Measurements from ENCODE around the gene AATF.
A peak's percentile ranks its signal among the peaks of the same experiment; 100 is the strongest.
"Not testable (repeated sequence)": the region's sequence is repeated elsewhere in the genome, so short reads cannot be mapped to it uniquely, and the experiment has no call there.

AATF gene

DNA sequence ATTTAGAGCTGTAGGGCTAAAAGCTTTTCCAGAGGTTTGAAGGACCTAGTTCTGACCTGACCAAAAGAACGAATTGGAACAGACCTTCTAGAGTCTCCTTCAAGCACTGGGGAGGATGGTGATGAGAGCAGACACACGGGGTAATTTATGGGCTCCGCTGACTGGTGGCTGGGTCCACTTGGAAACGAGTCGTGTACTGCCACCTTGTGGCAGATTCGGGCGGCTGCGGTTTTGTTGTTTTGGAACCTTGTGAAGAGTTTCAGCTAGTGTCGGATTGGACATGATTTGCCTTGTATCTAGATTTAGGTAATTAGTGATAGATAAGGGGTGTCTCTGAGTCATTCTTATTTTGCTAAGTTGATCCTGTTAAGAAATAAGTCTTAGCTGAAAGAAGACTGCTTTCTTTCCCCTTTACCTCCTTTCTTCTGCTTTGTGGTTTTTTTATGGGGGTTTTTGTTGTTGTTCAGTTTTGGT, 98.9 kb downstream of the AATF start:
- DNase-seq (ENCODE audit: low read depth) = peak; percentile 63

DNA sequence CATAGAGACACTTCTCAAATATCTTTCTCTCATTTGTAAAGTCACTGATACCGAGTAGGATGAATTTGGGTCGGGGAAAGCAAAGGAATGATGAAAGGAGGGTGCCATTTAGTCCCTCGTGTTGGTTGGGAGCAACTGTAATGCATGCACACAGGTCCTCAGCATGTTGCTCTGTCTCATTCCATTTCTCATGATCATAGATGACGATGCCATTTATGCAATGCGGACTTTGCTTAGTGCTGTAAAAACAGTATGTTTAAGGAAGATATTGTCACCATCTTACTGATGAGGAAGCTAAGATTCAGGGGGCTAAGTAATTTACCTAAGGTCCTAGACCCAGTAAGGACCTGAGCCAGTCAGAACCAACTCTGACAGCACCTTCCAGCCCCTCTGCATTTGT, 100.1 kb downstream of the AATF start:
- DNase-seq (ENCODE audit: low read depth) = no peak

DNA sequence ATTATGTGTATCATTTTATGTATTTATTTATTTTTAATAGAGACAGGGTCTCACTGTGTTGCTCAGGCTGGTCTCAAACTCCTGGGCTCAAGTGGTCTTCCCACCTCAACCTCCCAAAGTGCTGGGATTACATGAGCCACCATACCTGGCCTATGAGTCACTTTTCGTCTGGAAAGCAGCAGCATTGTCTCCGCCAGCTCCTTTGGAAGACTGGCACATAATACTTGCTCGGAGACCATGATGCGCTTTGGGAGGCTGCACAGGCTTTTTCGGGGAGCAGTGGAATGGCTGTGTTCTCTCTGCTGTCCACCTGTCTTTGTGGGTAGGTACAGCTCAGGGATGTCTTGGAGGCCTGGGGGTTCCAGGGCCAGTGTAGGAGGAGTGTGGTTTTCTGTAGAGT, 102.2 kb downstream of the AATF start:
- DNase-seq (ENCODE audit: low read depth) = no peak

DNA sequence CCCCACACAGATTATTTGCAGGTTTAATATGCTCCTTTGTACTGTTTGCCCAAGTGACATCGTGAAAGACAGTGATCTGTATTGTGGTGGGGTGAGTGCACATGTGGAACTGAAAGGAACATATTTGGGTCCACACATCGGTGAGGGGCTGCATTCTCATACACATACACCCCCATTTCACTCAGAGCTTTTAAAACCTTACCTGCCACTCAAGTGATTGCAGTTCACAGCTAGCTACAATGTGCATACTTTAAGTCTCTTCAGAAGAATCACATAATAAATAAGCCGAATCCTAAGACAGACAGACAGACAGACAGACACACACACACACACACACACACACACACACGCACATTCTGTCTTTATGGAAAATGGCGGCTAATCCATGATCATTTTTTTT, 102.6 kb downstream of the AATF start:
- no peak for DNase-seq (ENCODE audit: low read depth)

DNA sequence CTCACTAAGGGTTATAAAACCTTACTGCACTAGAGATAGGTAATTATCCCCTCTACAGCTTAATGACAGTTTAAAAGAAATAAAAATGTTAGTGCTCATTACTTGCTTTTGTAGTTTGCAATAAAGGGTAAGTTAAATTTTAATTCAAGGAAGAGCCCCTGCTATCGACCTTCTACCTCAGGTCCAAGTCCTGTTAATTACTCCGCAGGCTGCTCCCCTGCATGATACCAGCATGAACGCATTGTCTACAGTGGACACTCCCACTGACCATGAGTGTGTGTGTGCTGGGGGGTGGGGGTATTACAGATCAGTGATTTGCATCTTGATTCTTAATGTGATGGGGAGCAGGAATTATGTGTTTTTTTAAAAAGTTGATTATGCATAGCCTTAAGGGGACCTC, 103.1 kb downstream of the AATF start:
- DNase-seq (ENCODE audit: low read depth) = no peak

DNA sequence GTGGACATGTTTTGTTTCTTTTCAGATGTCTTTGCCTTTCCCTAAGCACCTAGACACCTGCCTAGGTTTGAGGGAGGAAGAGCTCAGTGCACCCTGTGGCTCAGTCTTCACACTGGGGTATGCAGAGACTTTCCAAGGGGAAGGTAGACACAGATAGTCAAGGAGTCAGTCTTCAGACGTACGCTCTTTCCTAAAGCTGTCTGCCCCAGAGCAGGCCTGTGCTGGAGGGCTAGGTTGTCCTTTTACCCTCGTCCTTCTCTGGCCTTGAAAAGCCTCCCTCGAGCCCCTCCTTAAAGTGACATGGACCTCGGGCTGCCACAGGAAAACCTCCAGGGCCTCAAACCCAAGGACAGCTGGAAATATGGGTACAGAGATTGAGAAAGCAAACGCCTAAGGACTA, 103.7 kb downstream of the AATF start:
- no peak for DNase-seq (ENCODE audit: low read depth)

DNA sequence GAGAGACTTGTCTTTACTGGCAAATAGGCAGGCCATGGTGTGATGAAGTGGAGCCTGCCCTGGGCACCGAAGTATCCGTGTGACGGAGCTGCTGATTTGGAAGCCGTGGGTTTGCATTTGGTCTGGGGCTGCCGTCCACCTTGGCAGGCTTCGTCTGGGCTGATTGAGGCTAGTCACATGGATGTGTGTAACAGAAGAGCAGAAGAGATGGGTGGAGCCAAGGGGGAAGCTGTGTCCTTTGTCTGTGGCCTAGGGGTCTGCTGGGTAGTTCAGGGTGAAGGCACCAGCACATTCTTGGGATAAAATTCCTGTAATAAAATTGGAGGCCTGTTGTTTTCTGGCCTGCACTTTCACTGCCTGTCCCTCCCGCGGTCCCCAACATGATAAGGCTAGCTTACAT, 106.1 kb downstream of the AATF start:
- no peak for DNase-seq (ENCODE audit: low read depth)

DNA sequence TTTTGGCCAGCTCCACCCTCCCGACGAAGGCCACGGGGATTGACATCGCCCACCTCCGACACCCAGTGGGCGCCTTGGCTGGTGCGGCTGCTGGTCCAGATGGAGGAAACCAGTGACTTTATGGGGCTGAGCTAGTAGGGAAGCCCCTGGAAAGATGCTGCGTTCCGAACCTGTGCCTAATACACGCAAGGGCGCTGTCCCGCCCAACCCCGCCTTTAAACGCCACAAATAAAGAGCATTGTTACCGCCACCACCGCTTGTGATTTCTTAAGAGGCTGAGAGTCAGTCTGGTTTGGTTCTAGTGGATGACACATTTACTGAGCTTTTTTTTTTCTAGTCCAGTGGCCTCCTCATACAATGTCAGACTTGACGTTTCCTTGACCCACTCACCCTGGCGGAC, 107.9 kb downstream of the AATF start:
- DNase-seq (ENCODE audit: low read depth) = no peak

DNA sequence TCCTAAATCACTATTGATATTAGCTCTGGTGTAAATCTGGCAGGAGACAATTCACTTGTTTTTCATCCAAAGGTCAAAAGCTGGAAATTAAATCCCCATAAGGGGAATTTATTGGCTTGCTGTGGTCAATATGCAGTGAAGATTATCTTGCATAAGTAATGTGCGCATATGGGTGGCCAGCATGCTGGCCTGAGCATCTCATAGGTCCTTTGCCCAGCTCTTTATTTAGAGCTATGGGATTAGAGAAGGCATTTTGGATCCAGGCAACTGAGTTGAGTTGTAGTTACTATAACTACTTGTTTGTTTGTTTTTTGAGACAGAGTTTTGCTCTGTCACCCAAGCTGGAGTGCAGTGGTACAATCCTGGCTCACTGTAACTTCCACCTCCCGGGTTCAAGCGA, 110.7 kb downstream of the AATF start:
- no peak for DNase-seq (ENCODE audit: low read depth)

DNA sequence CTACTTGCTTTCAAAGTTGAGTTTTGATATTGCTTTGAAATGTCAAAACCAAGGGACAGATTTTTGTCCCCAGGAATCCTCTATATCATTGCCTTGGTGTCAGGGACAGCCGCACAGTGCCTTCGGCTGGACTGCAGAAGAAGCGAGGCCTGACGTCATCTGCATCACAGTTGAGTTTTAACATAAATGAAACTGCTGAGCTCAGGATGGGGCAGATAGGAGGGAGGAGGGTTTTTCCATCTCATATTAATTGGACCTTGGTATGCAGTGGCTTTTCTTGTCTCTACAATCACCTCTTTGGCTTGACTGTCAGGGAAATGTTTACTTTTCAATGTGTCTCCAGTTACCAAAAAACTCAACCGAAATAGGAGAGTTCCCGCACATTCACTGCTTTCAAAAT, 111.3 kb downstream of the AATF start:
- DNase-seq (ENCODE audit: low read depth) = no peak

DNA sequence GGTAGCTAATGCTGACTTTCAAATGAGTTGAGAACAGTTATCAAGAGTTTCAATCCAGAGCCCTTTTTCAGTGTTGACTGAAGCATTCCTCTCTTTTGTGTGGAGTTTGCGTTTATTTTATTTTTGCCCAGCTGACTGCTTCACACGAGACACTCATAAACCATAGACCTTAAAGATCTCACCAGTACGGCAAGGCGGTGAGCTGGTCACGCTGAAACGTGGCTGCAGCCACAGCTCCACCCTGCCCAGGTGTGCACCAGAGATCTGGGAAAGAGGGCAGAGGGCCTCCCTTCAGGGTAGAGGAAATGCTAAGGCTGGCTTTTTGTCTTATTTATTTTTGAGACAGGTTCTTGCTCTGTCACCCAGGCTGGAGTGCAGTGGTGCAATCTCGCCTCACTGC, 112.2 kb downstream of the AATF start:
- DNase-seq (ENCODE audit: low read depth) = no peak

DNA sequence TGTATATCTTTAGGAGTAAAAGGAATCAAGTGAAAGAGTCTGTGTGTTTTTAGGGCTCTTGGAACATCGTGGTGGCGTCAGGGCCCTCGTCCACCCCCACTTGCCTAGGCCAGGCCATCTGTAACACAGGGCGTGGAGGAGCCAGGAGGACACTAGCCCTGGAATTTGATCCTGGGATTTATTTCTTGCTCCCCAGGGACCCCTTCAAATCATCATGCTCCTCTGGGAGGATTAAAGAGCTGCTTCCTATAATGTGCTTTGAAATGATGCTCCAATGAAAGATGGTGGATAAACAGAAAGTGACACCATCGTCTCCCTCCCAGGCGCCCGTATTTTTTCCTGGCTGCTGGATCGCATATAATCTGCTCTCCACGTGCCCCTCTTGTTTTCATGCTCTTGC, 113.3 kb downstream of the AATF start:
- no peak for DNase-seq (ENCODE audit: low read depth)

DNA sequence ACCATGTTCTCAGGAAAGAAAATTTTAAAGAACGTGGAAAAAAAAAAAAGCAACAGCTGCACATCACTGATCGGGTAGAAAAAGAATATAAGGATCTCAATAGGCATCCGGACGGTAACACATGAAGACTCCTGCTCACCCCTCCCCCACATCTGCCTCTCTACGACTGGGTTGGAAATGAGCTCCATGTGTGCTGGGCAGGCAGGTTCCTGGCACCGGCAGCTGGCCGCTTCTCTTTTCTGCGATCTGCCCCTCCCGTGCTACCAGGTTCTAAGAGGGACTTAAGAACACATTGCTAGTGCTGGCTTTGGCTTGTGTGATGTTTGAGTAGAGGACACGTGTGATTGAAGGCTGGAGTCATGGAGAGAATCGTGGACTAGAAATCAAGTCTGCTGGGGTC, 115.5 kb downstream of the AATF start:
- no peak for DNase-seq (ENCODE audit: low read depth)

DNA sequence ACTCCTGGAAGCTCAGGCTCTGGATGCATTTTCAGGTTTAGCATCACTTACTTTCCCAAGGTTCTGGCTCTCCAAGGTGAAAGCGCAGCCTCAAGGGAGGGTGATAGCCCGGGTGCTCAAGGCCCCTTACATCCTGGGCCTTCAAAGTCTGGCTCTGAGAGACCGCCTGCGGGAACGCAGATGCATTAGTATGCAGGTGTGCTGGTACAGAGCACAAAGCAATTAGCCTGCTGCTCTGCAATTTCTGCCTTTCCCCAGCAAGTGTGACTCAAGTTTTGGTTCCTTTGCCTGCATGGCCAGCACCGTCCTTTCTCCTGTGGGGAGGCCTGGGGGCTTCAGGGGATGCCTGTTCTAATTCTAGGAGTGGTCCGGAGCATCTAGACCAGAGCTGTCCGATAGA, 116.2 kb downstream of the AATF start:
- DNase-seq (ENCODE audit: low read depth) = no peak

DNA sequence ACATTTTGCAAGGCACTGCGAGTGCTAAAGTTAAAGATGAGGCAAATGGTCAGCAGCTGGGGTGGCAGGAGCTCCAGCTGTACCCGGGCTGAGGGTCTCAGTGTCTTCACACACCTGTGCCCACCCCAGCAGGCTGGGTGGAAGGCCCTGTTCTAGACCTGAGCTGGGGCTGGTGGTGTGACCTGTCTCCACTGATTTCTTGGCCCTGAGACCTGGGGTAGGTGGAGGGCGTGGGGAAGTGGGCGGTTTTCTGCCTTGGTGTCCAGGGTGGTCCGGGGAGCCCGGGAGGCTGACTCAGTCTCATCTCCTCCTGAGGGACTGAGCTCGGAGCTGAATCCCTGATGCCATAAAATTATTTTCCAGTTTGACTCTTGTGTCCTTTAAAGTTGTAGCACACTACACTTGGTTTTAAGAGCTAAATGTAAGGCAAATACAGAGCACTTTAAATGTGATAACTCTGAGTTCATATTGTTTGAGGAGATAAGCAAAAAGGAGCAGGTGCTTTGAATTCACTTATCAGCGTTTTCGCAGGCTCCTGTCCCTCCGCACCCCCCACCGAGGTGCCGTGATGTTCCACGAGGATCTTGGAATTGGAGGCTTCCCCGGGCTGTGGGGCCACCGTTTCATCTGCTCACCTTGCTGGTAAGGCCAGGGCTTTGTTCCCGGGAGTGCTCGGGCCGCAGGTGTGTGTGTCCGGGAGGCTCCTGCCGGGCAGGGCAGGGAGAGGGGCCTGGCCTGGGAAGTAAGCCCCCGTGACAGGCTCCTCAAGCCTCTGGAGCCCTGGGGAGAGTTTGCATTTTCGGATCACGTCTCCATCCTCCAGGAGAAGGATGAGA, 117.0 kb downstream of the AATF start:
- DNase-seq (ENCODE audit: low read depth) = no peak

DNA sequence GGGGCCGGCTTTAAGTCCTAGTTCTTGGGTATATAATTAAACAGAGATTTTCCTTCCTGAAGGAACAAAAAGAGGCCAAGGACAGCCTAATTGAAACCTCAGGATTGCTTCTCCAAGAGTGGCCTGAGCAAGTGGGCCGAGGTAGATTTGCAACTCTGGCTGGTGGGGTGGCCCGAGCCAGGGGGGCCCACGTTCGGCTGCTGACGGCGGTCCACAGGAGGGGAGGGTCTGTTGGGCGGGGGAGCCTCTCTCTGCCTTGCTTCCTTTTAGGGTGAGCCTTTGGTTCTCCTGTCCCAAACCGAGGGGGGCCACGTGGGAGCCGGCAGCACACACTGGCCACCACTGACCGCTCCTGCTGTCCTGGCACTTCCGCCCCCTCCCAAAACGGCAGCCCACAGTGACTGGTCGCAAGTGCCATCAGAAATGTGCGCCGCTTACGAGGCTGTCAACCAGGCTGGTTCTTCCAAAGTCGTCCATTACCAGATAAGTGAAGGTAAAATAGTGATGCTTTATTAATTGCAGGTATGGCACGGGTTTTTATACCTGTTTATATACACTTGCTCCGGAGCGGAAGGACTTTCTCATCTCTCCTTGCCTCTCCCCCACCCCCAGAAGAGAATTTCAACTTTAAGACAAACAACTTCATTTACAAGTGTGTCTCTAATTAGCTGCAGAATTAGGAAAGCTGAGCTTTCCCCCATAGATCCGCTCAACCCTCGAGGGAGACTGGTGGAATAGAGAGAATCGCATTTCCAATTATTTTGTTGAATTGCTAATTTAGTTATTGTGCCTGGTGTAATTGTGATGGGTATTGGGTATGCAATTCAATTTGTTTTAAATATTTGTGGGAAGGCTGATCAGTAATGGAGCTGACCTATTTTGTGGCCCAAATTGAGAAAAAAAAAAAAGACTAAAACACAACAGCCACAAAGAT, 117.8 kb downstream of the AATF start:
- DNase-seq (ENCODE audit: low read depth) = no peak

DNA sequence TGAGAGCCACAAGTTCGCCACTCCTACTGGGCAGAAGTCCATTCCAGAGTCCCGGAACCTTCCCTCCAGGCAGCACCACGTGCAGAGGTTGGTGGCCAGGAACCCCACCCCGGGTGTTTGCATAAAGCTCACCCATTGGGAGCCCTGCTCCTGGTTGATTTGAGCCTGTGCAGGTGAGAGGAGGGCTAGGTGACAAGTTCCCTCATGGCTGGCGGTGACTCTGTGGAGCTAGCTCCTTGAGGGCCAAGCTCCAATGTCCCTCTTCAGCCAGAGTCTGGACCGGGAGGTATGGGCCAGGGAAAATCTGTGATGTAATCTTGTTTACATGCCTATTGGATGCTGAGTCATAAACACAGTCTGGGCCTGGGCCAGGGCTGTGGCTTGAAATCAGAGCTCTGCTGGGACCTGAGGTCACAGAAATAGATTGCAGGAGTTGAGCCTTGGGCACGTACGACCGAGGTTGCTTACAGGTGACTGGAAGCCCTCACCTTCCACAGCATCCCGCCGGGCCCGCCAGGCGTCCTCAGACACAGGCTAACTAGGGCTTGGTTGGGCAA, 118.9 kb downstream of the AATF start:
- no peak for DNase-seq (ENCODE audit: low read depth)

DNA sequence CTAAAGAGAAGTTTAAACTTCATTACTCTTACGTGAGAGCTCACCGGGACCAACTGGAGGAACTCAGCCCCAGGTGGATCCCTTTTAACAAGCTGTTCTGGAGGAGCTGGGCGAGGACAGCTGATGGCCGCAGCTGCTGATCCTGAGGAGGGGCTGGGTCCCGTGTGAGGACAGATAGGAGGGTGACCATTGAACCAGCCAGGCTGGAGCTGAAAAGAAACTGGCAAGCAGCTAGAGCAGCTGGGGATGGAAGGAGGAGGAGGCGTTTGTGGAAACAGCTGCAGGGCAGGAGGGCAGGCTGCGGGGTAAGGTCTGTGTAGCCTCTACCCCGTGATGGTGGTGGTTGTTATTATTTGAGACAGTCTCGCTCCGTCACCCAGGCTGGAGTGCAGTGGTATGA, 119.5 kb downstream of the AATF start:
- DNase-seq (ENCODE audit: low read depth) = no peak

DNA sequence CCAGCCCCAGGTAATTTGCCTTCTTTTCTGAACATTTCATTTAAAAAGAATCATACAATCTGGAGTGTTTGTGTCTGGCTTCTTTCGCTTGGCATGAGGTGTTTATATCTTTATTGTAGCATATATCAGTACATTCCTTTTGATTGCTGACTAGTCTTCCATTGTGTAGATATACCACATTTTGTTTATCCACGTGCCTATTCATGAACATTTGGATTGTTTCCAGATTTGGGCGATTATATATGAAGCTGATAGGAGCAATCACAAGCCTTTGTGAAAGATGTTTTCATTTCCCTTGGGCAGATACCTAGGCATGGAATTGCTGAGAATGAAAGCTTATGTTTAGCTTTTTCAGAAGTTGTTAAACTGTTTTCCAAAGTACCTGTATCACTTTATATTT, 120.3 kb downstream of the AATF start:
- DNase-seq (ENCODE audit: low read depth) = no peak

DNA sequence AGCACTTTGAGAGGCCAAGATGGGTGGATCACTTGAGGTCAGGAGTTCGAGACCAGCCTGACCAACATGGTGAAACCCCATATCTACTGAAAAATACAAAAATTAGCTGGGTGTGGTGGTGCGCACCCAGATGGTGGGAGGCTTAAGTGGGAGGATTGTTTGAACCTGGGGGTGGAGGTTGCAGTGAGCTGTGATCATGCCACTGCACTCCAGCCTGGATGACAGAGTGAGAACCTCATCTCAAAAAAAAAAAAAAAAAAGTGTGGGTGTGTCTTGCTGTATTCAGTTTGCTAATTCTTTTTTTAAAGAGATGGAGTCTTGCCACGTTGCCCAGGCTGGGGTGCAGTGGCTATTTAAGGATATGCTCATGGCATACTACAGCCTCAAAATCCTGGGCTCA, 124.7 kb downstream of the AATF start:
- not testable (repeated sequence) for DNase-seq (ENCODE audit: low read depth)

DNA sequence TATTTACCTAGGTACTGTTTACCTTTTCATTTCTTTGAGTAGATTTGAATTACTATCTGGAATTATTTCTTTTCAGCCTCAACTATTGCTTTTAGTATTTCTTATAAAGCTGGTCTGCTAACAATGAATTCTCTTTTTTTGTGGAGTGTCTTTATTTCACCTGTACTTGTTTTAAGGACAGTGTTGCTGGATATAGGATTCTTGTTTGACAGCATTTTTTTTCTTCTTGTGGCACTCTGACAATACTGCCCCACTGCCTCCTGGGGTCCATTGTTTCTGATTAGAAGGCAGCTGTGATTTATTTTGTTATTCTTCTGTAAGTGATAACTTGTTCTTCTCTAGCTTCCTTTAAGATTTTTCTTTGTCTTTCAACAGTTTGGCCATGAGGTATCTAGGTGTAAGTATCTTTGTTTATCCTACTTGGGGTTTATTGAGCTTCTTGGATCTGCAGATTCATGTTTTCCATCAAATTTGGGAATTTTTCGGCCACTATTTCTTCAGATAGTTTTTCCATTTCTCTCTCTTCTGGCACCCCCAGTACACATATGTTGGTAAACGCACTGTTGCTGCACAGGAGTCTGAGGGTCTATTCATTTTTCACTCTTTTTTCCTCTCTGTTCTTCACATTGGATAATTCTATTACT, 130.4 kb downstream of the AATF start:
- no peak for DNase-seq (ENCODE audit: low read depth)

DNA sequence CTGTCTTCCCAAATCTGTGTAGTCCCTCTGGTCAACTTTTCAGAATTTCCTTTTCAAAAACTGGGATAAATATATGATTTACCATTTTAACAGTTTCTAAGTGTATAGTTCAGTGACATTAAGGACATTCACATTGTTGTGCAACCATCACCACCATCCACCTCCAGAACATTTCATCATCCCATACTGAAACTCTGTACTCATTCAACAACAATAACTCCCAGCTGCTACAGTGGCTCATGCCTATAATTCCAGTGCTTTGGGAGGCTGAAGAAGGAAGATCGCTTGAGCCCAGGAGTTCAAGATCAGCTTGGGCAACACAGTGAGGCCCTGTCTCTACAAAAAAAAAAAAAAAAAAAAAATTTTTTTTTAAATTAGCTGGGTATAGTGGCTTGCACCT, 131.0 kb downstream of the AATF start:
- no peak for DNase-seq (ENCODE audit: low read depth)
